SH-SY5Y (cell line): ENCODE results near the gene RNU6-9.

ENCODE experiments used
- GATA2 ChIP-seq: IDR thresholded peaks from 2 replicates; pipeline ENCODE4 v1.6.1; 2011; ENCODE audit warnings: mild to moderate bottlenecking, low read depth, low read length
- GATA3 ChIP-seq: IDR thresholded peaks from 2 replicates; pipeline ENCODE4 v1.6.1; 2011; ENCODE audit warnings: low read depth, mild to moderate bottlenecking, low read length, moderate library complexity

GRCh38 chr19:862581-863314 lies 30.5 kb upstream of the RNU6-9 start:
- no peak for TF ChIP-seq GATA2
- TF ChIP-seq GATA3 = no peak
